GM23338 (cell line): Measurements from ENCODE around the gene SOWAHA. TPM values are rescaled to one million over a fixed set of nuclear protein-coding genes. Genes with fewer than 3 reads are reported as not detected.
"Not testable (repeated sequence)": the region's sequence is repeated elsewhere in the genome, so short reads cannot be mapped to it uniquely, and the experiment has no call there.

ENCODE experiments used
- ATAC-seq: fragments of 200-7000 bp; cut with Tn5 transposase; 3 replicates; pipeline ENCODE4 v1.9.1; 2020
- DNase-seq: peaks from one replicate; pipeline ENCODE4 v3.0.0-alpha.2; 2015; ENCODE audit warnings: low spot score
- H2AFZ ChIP-seq: fragments of 200-600 bp; sonication (generic); 2 replicates; pipeline ENCODE4 v1.8.0; 2016; ENCODE audit warnings: antibody characterized with exemption, mild to moderate bottlenecking, moderate library complexity
- H3F3A ChIP-seq: fragments of 200-600 bp; sonication (generic); replicated peaks from 2 replicates; pipeline ENCODE4 v1.8.0; 2017; ENCODE audit warnings: antibody characterized with exemption, mixed run types, low read depth
- H3K27ac ChIP-seq: fragments of 200-600 bp; sonication (generic); 2 replicates; pipeline ENCODE4 v1.6.1; 2016; ENCODE audit warnings: low read depth
- H3K27me3 ChIP-seq: fragments of 200-600 bp; sonication (generic); 2 replicates; pipeline ENCODE4 v1.8.0; 2016; ENCODE audit warnings: mild to moderate bottlenecking, mixed run types, moderate library complexity; ENCODE audit not compliant: insufficient read depth
- H3K36me3 ChIP-seq: fragments of 200-600 bp; sonication (generic); 2 replicates; pipeline ENCODE4 v1.8.0; 2016; ENCODE audit warnings: mild to moderate bottlenecking; ENCODE audit not compliant: insufficient read depth
- H3K4me1 ChIP-seq: fragments of 200-600 bp; sonication (generic); 2 replicates; pipeline ENCODE4 v1.8.0; 2016; ENCODE audit warnings: mild to moderate bottlenecking, moderate library complexity; ENCODE audit not compliant: insufficient read depth
- H3K4me2 ChIP-seq: fragments of 200-600 bp; sonication (generic); 2 replicates; pipeline ENCODE4 v1.7.1; 2017; ENCODE audit warnings: mixed run types
- H3K4me3 ChIP-seq: fragments of 200-600 bp; sonication (generic); 2 replicates; pipeline ENCODE4 v1.6.1; 2016; ENCODE audit warnings: mixed run types
- H3K79me2 ChIP-seq: fragments of 200-600 bp; sonication (generic); replicated peaks from 2 replicates; pipeline ENCODE4 v1.8.0; 2017; ENCODE audit warnings: mild to moderate bottlenecking; ENCODE audit not compliant: insufficient read depth
- H3K9me2 ChIP-seq: fragments of 200-600 bp; sonication (generic); 2 replicates; pipeline ENCODE4 v1.8.0; 2017; ENCODE audit not compliant: insufficient read depth
- H4K20me1 ChIP-seq: fragments of 200-600 bp; sonication (generic); replicated peaks from 2 replicates; pipeline ENCODE4 v1.8.0; 2017; ENCODE audit warnings: mild to moderate bottlenecking; ENCODE audit not compliant: insufficient read depth
- H3K27ac Mint-ChIP-seq: 2 replicates; pipeline ENCODE4 v1.8.0; 2020; ENCODE audit warnings: inconsistent platforms, mild to moderate bottlenecking, moderate library complexity, mixed read lengths
- H3K27me3 Mint-ChIP-seq: 3 replicates; pipeline ENCODE4 v1.8.0; 2022; ENCODE audit warnings: low read depth, mild to moderate bottlenecking, moderate library complexity, mixed read lengths, inconsistent platforms; ENCODE audit not compliant: insufficient read depth, poor library complexity
- H3K36me3 Mint-ChIP-seq: 3 replicates; pipeline ENCODE4 v1.8.0; 2021; ENCODE audit warnings: low read depth, mild to moderate bottlenecking, inconsistent platforms, moderate library complexity, mixed read lengths
- H3K4me1 Mint-ChIP-seq: 3 replicates; pipeline ENCODE4 v1.8.0; 2020; ENCODE audit warnings: mild to moderate bottlenecking, inconsistent platforms, mixed read lengths
- H3K4me3 Mint-ChIP-seq: 3 replicates; pipeline ENCODE4 v1.8.0; 2021; ENCODE audit warnings: moderate library complexity, mild to moderate bottlenecking, inconsistent platforms, mixed read lengths
- H3K9me3 Mint-ChIP-seq: 3 replicates; pipeline ENCODE4 v1.8.0; 2020; ENCODE audit warnings: moderate library complexity, mild to moderate bottlenecking, inconsistent platforms, mixed read lengths
- CREB1 ChIP-seq: fragments of 250-450 bp; sonication (Bioruptor Pico); IDR thresholded peaks from 2 replicates; pipeline ENCODE4 v1.5.0; 2020; ENCODE audit warnings: low read depth, mild to moderate bottlenecking, moderate library complexity
- EZH2phosphoT487 ChIP-seq: fragments of 200-600 bp; sonication (generic); IDR thresholded peaks from one replicate; pipeline ENCODE4 v1.8.1; 2018; ENCODE audit warnings: antibody characterized with exemption; ENCODE audit not compliant: unreplicated experiment
- NANOG ChIP-seq: IDR thresholded peaks from 2 replicates; pipeline ENCODE4 v1.6.1; 2016; ENCODE audit warnings: antibody characterized with exemption, borderline replicate concordance
- POLR2AphosphoS5 ChIP-seq: IDR thresholded peaks from 2 replicates; pipeline ENCODE4 v1.6.1; 2016; ENCODE audit warnings: antibody characterized with exemption, low read depth
- STAT1 ChIP-seq: IDR thresholded peaks from one replicate; pipeline ENCODE4 v1.6.1; 2016; ENCODE audit warnings: antibody characterized with exemption; ENCODE audit not compliant: unreplicated experiment
- polyA plus RNA-seq: library from polyadenylated mRNA; unstranded; fragments of >200 nt; fragmentation: Nextera tagmentation; extraction: Ambion mirVana; gene quantifications from 2 replicates; pipeline ENCODE4 v1.2.1, GENCODE V29; 2016
- total RNA-seq: library from RNA; depleted of rRNA; stranded (reverse); fragments of >200 nt; shearing (Covaris generic); gene quantifications from 2 replicates; pipeline ENCODE4 v1.2.3, GENCODE V29; 2014
- TF ChIP-seq, protein P1 (sequence below), 2 experiments: fragments of 200-600 bp in 1 of 2; sonication (generic) in 1 of 2; conservative IDR thresholded peaks; 2 replicates each; pipeline versions ENCODE4 v1.5.1 to v1.6.1; 2016 to 2017; ENCODE audit warnings: antibody characterized with exemption in 2 of 2, low read depth in 2 of 2, mild to moderate bottlenecking in 2 of 2, moderate library complexity in 1 of 2
- TF ChIP-seq, protein P2 (sequence below): IDR thresholded peaks from one replicate; pipeline ENCODE4 v1.6.1; 2018; ENCODE audit warnings: antibody characterized with exemption; ENCODE audit not compliant: unreplicated experiment

Gene SOWAHA
- total and polyA plus RNA-seq, 2 experiments from 2014 or later, result 0.18 to 0.52 TPM

DNA sequence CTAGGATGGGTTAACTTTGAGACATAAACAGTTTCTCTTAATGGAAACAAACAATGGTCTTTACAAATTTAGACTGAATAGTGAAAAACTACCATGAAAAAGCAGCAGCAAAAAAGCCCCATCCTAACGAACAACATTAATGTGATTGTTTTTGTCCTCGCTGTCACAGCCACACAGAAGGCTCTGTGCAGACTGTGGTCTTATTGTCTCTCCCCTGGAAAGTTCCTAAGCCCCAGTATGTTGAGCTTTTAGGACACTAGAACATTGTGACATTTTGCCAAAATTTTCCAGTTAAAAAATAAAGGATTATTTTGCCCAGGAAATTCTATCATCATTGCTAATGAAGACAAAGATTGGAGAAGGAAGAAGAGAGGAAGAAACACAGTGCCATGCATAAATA lies 12.6 kb upstream of the SOWAHA start (continued):
- TF ChIP-seq CREB1, result no peak

DNA sequence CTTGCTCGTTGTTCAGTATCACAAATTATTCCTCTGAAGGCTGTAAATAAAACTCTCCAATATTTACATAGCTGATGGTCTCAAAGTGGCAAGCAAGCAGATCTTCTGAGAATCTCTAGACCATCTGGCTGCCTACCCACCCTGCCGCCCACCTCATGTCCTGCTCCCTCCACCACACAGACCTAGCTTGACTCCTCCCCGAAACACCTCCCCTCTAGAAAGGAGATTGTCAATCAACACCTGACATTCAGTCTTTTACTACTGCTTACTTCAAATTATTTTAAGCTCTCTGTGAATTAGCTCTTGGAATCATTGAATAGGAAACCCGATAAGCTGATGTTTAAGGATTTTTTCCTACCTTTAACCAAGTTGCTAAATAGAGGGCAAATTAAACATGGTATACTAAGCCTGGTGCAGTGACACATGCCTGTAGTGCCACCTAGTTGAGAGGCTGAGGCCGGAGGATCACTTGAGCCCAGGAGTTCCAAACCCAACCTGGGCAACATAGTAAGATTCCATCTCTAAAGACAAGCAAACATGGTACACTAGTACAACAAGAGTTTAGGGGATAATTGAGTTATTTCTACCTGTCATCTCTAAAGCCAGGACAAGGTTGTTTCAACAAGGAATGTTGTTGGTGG lies 10.9 kb upstream of the SOWAHA start:
- Histone ChIP-seq H3K4me3 (no peak overlapping the region), H3K36me3 (no peaks in the 10 kb centered on the region), H3K79me2 (no peaks in the 10 kb centered on the region), H3F3A (no peaks in the 10 kb centered on the region), H3K9me2 (no peaks in the 10 kb centered on the region), H3K4me1 (peaks cover 4% of the 10 kb centered on the region), H2AFZ (no peak overlapping the region), H4K20me1 (no peaks in the 10 kb centered on the region), H3K4me2 (no peak overlapping the region), H3K27ac (no peak overlapping the region), H3K27me3 (no peaks in the 10 kb centered on the region)
- no peak overlapping the region for H3K4me3 Mint-ChIP-seq
- H3K36me3 Mint-ChIP-seq, result no peaks in the 10 kb centered on the region
- H3K27me3 Mint-ChIP-seq, result peaks cover 2% of the 10 kb centered on the region
- TF ChIP-seq STAT1, result no peak
- no peak for TF ChIP-seq POLR2AphosphoS5
- TF ChIP-seq, protein P1, sequence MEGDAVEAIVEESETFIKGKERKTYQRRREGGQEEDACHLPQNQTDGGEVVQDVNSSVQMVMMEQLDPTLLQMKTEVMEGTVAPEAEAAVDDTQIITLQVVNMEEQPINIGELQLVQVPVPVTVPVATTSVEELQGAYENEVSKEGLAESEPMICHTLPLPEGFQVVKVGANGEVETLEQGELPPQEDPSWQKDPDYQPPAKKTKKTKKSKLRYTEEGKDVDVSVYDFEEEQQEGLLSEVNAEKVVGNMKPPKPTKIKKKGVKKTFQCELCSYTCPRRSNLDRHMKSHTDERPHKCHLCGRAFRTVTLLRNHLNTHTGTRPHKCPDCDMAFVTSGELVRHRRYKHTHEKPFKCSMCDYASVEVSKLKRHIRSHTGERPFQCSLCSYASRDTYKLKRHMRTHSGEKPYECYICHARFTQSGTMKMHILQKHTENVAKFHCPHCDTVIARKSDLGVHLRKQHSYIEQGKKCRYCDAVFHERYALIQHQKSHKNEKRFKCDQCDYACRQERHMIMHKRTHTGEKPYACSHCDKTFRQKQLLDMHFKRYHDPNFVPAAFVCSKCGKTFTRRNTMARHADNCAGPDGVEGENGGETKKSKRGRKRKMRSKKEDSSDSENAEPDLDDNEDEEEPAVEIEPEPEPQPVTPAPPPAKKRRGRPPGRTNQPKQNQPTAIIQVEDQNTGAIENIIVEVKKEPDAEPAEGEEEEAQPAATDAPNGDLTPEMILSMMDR (conservative IDR thresholded peaks at IDR 0.05; ENCODE audit: low read depth in 2 of 2), result peak in 1 of 2 experiments; percentile 43; a peak in 2 of 4 replicates
- TF ChIP-seq EZH2phosphoT487, result no peak
- no peak for TF ChIP-seq NANOG
- TF ChIP-seq, protein P2, sequence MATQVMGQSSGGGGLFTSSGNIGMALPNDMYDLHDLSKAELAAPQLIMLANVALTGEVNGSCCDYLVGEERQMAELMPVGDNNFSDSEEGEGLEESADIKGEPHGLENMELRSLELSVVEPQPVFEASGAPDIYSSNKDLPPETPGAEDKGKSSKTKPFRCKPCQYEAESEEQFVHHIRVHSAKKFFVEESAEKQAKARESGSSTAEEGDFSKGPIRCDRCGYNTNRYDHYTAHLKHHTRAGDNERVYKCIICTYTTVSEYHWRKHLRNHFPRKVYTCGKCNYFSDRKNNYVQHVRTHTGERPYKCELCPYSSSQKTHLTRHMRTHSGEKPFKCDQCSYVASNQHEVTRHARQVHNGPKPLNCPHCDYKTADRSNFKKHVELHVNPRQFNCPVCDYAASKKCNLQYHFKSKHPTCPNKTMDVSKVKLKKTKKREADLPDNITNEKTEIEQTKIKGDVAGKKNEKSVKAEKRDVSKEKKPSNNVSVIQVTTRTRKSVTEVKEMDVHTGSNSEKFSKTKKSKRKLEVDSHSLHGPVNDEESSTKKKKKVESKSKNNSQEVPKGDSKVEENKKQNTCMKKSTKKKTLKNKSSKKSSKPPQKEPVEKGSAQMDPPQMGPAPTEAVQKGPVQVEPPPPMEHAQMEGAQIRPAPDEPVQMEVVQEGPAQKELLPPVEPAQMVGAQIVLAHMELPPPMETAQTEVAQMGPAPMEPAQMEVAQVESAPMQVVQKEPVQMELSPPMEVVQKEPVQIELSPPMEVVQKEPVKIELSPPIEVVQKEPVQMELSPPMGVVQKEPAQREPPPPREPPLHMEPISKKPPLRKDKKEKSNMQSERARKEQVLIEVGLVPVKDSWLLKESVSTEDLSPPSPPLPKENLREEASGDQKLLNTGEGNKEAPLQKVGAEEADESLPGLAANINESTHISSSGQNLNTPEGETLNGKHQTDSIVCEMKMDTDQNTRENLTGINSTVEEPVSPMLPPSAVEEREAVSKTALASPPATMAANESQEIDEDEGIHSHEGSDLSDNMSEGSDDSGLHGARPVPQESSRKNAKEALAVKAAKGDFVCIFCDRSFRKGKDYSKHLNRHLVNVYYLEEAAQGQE, result no peak
- DNase-seq, result no peak
- peaks cover 4% of the 10 kb centered on the region; the same call in 2 of the 3 replicates for H3K9me3 Mint-ChIP-seq
- ATAC-seq, result no peak
- H3K4me1 Mint-ChIP-seq, result peaks cover 6% of the 10 kb centered on the region
- H3K27ac Mint-ChIP-seq, result no peak overlapping the region

DNA sequence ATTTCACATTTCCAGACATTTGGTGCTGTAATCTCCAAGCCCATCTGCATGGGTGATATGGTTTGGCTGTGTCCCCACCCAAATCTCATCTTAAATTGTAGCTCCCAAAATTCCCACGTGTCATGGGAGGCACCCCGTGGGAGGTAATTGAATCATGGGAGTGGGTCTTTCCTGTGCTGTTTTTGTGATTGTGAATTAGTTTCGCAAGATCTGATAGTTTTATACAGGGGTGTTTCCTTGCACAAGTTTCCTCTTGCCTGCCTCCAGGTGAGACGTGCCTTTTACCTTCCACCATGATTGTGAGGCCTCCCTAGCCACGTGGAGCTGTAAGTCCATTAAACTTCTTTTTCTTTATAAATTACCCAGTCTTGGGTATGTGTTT lies 10.4 kb upstream of the SOWAHA start:
- ATAC-seq, result not testable (repeated sequence)
- peaks cover 11% of the 10 kb centered on the region for H3K4me1 Mint-ChIP-seq

DNA sequence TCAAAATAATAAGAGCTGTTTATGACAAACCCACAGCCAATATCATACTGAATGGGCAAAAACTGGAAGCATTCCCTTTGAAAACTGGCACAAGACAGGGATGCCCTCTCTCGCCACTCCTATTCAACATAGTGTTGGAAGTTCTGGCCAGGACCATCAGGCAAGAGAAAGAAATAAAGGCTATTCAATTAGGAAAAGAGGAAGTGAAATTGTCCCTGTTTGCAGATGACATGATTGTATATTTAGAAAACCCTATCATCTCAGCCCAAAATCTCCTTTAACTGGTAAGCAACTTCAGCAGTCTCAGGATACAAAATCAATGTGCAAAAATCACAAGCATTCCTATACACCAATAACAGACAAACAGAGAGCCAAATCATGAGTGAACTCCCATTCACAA lies 8.9 kb upstream of the SOWAHA start:
- not testable (repeated sequence) for H3K27ac ChIP-seq, H3K9me3 Mint-ChIP-seq, DNase-seq, H3K36me3 Mint-ChIP-seq, H3K9me2 ChIP-seq, ATAC-seq, H3K27me3 ChIP-seq, H3K4me1 ChIP-seq, H3K4me3 Mint-ChIP-seq, H3K36me3 ChIP-seq, H3K79me2 ChIP-seq, H3K4me2 ChIP-seq, H3F3A ChIP-seq, H2AFZ ChIP-seq, H3K4me3 ChIP-seq, H4K20me1 ChIP-seq, H3K27ac Mint-ChIP-seq
- Mint-ChIP-seq H3K4me1 (peaks cover 11% of the 10 kb centered on the region), H3K27me3 (peaks cover 11% of the 10 kb centered on the region)

More for the DNA sequence above, 10.4 kb upstream of the SOWAHA start:
- not testable (repeated sequence) for H3K27ac Mint-ChIP-seq, H3K4me3 ChIP-seq, H3K27me3 Mint-ChIP-seq, H3K27ac ChIP-seq, H3F3A ChIP-seq, H2AFZ ChIP-seq, DNase-seq, H3K79me2 ChIP-seq, H3K4me2 ChIP-seq, H3K36me3 ChIP-seq, H3K9me2 ChIP-seq, H3K27me3 ChIP-seq, H3K36me3 Mint-ChIP-seq, H3K4me3 Mint-ChIP-seq, H3K4me1 ChIP-seq, H3K9me3 Mint-ChIP-seq, H4K20me1 ChIP-seq

DNA sequence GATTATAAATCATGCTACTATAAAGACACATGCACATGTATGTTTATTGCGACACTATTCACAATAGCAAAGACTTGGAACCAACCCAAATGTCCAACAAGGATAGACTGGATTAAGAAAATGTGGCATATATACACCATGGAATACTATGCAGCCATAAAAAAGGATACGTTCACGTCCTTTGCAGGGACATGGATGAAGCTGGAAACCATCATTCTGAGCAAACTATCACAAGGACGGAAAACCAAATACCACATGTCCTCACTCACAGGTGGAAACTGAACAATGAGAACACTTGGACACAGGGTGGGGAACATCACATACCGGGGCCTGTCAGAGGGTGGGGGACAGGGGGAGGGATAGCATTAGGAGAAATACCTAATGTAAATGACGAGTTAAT lies 7.2 kb upstream of the SOWAHA start:
- H3K27me3 Mint-ChIP-seq, result peaks cover 18% of the 10 kb centered on the region
- not testable (repeated sequence) for H3K4me3 ChIP-seq, H3K27me3 ChIP-seq, H2AFZ ChIP-seq, H4K20me1 ChIP-seq, DNase-seq, H3F3A ChIP-seq, H3K4me2 ChIP-seq, H3K9me2 ChIP-seq, H3K36me3 Mint-ChIP-seq, H3K4me3 Mint-ChIP-seq, H3K79me2 ChIP-seq, H3K27ac Mint-ChIP-seq, H3K27ac ChIP-seq, ATAC-seq, H3K9me3 Mint-ChIP-seq, H3K36me3 ChIP-seq, H3K4me1 ChIP-seq
- peaks cover 11% of the 10 kb centered on the region for H3K4me1 Mint-ChIP-seq
